SK-N-MC (cell line): ENCODE results near the gene KLHL1.

Source experiments
- EZH2 ChIP-seq: fragments of 200-600 bp; sonication (generic); IDR thresholded peaks from one replicate; pipeline ENCODE4 v1.6.1; 2017; ENCODE audit warnings: antibody characterized with exemption
- FOXP2 ChIP-seq: optimal IDR thresholded peaks from 2 replicates; pipeline ENCODE3; 2011; ENCODE audit warnings: mild to moderate bottlenecking, moderate library complexity; ENCODE audit not compliant: insufficient read depth; ENCODE audit errors: extremely low read length, control extremely low read depth

GRCh38 chr13:70107498-70108281, 562 bp downstream of the KLHL1 start, which contains the start of gene ATXN8OS:
- no peak for TF ChIP-seq EZH2
- TF ChIP-seq FOXP2: no peak
